T1000 (cell line): ENCODE data around the gene TRERF1.
"Not testable (repeated sequence)": the region's sequence is repeated elsewhere in the genome, so short reads cannot be mapped to it uniquely, and the experiment has no call there.

Source experiments
- DNase-seq: peaks from one replicate; lab custom pipeline; 2025; ENCODE audit warnings: mixed read lengths; lab: John Stamatoyannopoulos, UW

Gene TRERF1

GRCh38 chr6:42450477-42451332, 1.0 kb downstream of the TRERF1 start:
- DNase-seq, result no peak

GRCh38 chr6:42449917-42450476, 1.7 kb downstream of the TRERF1 start:
- DNase-seq, result no peak

- DNase-seq, result no peak
Measured at GRCh38 chr6:42448927-42449659, 2.6 kb downstream of the TRERF1 start.

GRCh38 chr6:42448391-42448790, 3.3 kb downstream of the TRERF1 start:
- DNase-seq, result no peak

GRCh38 chr6:42446996-42447395, 4.7 kb downstream of the TRERF1 start:
- DNase-seq, result no peak

GRCh38 chr6:42446370-42446769, 5.4 kb downstream of the TRERF1 start:
- no peak for DNase-seq

GRCh38 chr6:42445955-42446354, 5.8 kb downstream of the TRERF1 start:
- not testable (repeated sequence) for DNase-seq

GRCh38 chr6:42443312-42444060, 8.2 kb downstream of the TRERF1 start:
- DNase-seq, result no peak

- DNase-seq, result no peak
Measured at GRCh38 chr6:42441697-42442081, 10.0 kb downstream of the TRERF1 start.

GRCh38 chr6:42440778-42441696, 10.7 kb downstream of the TRERF1 start:
- DNase-seq, result no peak

GRCh38 chr6:42440027-42440426, 11.7 kb downstream of the TRERF1 start:
- DNase-seq, result no peak

GRCh38 chr6:42436825-42437224, 14.9 kb downstream of the TRERF1 start:
- DNase-seq, result no peak

GRCh38 chr6:42434237-42434636, 17.5 kb downstream of the TRERF1 start:
- DNase-seq, result no peak

GRCh38 chr6:42433409-42433808, 18.3 kb downstream of the TRERF1 start:
- DNase-seq, result no peak

GRCh38 chr6:42431877-42432276, 19.8 kb downstream of the TRERF1 start:
- no peak for DNase-seq

- DNase-seq, result no peak
Measured at GRCh38 chr6:42431356-42431755, 20.4 kb downstream of the TRERF1 start.

GRCh38 chr6:42429836-42430235, 21.9 kb downstream of the TRERF1 start:
- no peak for DNase-seq

- no peak for DNase-seq
Measured at GRCh38 chr6:42429042-42429585, 22.6 kb downstream of the TRERF1 start.

- no peak for DNase-seq
Measured at GRCh38 chr6:42428326-42429041, 23.2 kb downstream of the TRERF1 start.

- DNase-seq, result no peak
Measured at GRCh38 chr6:42427871-42428270, 23.9 kb downstream of the TRERF1 start.
